IPS-11a (cell line): ENCODE data around the gene FHIT.

Experiments used
- H3K4me3 ChIP-seq: one replicate; pipeline ENCODE4 v1.5.1; 2013; ENCODE audit warnings: low read depth, low read length, control low read depth

FHIT gene

GRCh38 chr3:60781935-60782334 is 469.3 kb downstream of the FHIT start:
- H3K4me3 ChIP-seq: no peak overlapping the region

GRCh38 chr3:60779637-60780036 is 471.6 kb downstream of the FHIT start:
- no peak overlapping the region for H3K4me3 ChIP-seq

DNA sequence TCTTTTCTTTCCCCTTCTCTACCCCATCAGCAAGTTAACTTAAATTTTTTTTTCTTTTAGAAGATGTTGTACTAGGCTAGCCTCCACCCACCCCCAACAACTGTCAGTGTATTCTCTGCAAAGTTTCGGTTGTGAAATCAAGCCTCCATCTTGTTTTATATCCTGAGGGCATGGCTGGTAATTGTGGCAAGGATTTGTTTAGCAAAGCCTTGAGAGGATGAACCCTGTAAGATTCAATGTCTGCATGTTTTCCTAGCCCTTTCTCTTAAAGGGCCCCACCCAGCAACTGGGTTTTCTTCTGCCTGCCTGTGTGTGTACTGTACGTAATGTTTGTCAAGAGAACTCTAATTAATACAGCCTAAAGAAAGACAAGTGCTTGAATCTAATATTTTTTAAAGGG is 475.3 kb downstream of the FHIT start:
- no peak overlapping the region for H3K4me3 ChIP-seq

- H3K4me3 ChIP-seq: no peak overlapping the region
Observed at GRCh38 chr3:60774617-60775016, 476.6 kb downstream of the FHIT start.

DNA sequence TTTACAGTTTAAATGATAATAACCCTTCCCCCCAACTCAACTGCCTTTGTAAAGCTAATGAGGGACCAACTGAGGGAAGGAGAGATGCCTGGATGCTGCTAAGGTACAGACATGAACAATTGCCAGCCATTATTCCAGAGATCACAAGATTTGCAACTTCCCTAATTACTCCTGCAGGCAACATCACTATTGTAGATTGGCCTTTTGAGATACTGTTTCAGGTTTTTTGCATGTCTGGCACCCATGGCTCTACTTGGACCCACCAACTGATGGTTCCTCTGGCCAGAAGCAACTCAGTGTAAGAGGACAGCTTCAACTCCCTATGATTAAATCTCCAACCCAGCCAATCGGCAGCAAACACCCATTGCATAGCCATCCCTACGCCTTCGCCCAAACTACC is 478.7 kb downstream of the FHIT start:
- no peak overlapping the region for H3K4me3 ChIP-seq

- H3K4me3 ChIP-seq: no peak overlapping the region
Observed at GRCh38 chr3:60771766-60772165, 479.5 kb downstream of the FHIT start.

- no peak overlapping the region for H3K4me3 ChIP-seq
Observed at GRCh38 chr3:60770532-60770931, 480.7 kb downstream of the FHIT start.

DNA sequence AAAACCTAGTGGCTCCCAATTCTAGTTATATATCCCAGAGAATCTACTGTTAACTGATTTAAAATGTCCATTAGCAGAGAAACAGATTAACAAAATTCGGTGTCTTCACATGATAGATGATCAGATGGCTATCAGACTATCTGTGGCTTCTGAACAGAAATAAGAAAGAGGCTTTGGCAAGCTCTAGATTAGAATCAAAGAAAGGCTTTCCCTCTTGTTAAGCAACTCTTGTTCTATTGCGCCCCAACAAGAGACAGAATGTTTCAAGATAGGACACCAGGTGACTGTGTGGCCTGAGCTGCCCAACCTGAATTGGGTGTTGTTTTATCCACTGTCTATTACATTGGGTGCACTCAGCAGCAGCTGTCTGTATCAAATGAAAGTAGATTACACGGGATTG is 483.7 kb downstream of the FHIT start:
- H3K4me3 ChIP-seq: no peak overlapping the region

DNA sequence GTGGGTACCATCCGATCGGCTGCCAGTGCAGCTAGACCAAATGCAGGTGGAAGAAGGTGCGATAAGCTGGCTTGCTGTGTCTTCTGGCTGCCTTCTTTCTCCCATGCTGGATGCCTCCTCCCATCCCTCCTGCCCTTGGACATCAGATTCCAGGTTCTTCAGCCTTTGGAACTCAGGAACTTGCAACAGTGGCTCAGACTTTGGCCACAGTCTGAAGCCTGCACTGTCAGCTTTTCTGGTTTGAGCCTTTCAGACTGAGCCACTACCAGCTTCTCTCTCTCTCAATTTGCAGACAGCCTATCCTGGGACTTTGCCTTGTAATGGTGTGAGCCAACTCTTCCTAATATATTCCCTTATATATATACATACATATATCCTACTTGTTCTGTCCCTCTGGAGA is 485.5 kb downstream of the FHIT start:
- H3K4me3 ChIP-seq: no peak overlapping the region

DNA sequence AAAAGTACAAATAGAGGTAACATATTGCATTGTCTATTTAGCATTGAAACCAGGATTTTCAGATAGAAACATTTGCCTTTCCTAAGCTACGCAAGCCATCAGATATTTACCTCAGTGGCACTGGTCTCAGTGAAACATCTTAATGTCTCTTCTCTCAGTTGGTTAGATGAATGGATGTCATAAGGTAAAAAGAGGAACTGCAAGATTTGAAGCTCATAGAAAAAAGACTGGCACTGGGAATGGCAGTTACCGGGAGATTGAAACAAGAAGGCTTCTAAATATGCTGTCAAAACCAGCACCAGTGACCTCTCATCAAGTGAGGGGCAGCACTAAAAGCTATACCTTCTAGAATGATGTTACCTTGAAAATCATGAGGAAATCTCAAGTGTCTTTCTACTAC is 486.4 kb downstream of the FHIT start:
- H3K4me3 ChIP-seq: no peak overlapping the region

DNA sequence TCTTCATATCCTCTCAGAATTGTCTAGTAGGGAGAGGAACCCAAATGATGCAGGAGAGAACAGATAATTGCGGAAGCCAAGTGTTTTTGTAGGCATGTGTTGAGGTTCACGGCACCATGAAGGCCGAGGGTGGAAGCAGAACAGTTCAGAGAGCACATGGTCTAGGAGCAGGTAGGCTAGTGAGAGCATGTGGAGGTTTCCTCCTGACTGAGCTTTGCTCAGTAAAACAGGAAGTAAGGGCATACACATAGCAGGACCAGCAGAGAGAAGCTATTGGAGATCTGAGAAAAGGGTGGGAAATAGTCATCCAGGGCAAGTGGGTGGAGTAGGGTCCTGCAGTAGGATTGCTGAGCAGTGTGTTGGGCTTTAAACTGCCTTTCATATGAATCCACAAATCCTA is 491.1 kb downstream of the FHIT start:
- H3K4me3 ChIP-seq: no peak overlapping the region

GRCh38 chr3:60759439-60759838 is 491.8 kb downstream of the FHIT start:
- H3K4me3 ChIP-seq: no peak overlapping the region

DNA sequence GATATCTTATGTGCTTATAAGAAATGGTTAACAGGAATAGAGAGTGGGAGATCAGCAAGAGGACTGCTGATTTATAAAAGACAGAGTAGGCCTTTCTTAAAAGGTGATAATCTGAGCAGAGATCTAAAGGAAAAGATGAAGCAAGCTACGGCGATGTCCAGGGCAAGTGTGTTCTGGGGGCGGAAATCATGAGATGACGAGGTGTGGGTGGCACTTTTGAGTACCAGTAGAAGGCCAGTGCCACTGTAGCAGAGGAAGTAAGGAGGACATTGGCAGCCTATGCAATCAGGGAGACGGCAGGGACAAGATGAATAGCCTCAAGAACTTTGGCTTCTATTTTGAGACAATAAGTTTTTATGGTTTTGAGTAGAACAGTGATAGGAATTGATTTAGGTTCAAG is 492.4 kb downstream of the FHIT start:
- no peak overlapping the region for H3K4me3 ChIP-seq

DNA sequence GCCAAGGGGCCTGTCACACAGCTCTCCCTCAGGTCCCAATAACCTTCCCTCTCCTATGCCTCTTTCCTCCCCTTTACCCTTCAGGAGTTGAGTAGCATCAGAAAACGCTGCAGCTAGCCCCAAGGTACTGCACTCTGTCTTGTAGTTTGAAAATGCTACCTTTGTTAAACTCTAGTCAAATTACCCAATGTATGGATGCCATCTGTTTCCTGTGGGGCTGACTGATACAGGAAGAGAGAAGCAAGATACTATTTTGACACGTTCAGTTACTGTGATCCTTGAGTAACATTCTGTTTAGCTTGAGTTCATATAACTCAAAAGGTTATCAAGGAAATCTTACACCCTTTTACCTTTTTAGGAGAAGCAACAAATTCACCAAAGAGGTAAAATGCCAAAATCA is 493.1 kb downstream of the FHIT start:
- H3K4me3 ChIP-seq: no peak overlapping the region

DNA sequence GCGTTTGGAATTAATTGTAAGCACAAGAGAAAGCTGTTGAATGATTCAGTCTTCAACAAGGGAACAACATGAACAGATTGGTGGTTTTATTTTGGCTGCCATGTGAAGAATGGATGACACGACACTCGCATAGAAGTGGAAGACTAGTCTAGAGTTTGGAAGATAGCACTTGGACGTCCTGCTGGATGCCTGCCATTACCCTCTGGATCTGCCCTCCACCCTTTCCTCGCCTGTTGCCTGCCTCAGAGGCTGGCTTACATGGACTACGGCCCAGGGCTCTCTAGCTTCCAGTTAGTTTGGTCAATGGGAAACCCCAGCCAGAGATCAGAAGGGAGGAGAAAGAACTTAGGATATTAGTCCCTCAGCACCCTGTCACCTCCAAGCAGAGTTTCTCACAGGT is 493.5 kb downstream of the FHIT start:
- H3K4me3 ChIP-seq: no peak overlapping the region

GRCh38 chr3:60756241-60757030 is 494.8 kb downstream of the FHIT start:
- no peak overlapping the region for H3K4me3 ChIP-seq

DNA sequence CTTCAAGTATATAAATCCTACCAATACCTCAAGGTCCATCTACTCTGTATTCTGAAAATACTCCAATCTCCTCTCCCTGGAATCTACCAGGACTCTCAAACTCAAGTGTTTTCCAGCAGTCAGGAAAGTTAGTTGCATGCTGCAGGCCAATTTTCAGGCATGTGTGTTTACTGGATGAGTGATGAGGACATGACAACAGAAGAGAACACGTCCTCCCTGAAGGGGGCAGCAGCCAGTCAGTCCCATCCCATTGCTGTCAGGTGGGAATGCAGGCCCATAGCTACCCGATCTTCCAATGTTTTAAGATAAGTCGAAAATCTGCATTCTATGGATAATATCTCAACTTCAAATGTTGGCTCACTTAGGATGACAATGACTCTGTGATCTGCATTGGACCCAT is 496.2 kb downstream of the FHIT start:
- no peak overlapping the region for H3K4me3 ChIP-seq

- no peak overlapping the region for H3K4me3 ChIP-seq
Observed at GRCh38 chr3:60754617-60755016, 496.6 kb downstream of the FHIT start.

DNA sequence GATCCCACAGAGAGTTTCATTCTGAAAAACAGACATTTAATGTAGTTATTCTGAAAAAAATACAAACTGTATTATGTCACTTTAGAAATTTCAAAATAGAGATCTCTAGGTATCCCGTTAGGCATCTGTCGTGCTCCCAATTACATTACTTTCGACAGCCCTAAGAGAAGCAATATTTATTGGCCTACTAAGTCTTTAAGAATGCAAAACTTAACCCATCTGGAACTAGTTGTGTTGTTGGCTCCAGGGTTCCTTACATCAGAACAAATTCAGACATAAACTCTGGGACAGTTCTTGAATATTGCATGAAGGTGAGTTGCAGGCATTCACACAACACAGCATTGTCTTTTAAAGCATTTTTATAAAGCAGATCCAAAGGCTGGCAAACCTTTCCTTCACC is 498.4 kb downstream of the FHIT start:
- H3K4me3 ChIP-seq: no peak overlapping the region

DNA sequence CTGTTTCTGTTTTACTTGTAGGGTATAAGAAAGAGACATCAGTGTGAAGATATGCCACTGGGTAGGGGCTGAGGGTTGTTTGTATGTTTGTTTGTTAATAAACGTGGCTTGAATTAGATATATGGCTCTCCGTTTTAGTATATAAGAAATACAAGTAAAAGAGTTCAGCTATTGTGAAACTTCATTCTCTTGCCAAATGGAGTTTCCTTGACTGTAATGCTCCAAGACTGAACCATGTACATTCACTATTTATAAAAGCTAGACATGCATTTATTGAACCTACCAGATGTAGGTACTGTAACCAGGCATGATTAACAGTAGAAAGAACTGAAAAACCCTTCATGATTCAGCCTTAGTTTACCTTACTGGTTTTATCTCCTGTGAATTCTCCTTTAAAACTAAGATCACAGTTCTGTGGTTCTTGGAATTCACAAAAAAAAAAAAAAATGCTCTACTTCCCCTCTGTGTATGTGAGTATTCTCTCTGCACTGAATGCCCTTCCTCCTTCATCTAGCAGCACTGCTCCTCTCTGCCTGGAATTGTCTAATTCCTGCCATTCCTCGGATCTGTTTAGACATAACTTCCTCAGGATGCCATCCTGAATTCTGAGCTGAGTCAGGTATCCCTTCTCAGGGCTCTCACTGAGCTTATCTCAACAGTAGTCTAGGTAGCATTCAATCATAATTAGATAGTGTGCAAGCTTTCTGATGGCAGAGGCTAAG is 504.4 kb downstream of the FHIT start:
- no peak overlapping the region for H3K4me3 ChIP-seq

DNA sequence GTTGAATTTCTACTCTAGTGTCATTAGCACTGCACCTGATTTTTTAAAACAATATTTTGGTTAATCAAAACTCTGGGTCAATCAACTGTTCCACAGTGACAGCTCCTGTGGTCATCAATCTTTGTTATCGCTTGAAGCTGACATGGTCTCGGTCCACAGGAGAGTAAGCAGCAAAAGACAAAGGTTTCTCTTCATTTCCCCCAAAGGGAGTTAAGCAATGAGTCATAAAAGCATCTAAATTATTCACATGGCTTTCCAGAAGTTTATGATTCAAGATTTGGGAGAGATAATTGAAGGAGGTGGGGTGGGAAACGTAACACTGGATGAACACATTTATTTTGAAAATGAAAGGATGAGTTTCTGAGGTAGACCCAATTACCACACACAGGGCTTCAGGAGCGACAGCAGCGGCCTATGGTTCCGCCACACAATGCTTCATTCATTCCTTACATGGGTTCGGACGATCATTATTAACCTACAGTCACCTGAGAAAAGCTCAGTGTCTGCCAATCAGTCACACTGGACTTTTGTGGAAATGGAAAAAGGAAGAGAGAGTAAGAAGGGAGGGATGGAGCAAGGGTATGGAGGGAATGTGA is 505.1 kb downstream of the FHIT start:
- no peak overlapping the region for H3K4me3 ChIP-seq

- no peak overlapping the region for H3K4me3 ChIP-seq
Observed at GRCh38 chr3:60743631-60744164, 507.6 kb downstream of the FHIT start.
